Activated CD4-positive, alpha-beta T cell treated with anti-CD3 and anti-CD28 coated beads, Interleukin-2, amount 50 U/mL, for 1 hour (primary cell): ENCODE data around the gene TSPO.

Experiments used
- DNase-seq: peaks from one replicate; pipeline ENCODE4 v3.0.0-alpha.2; 2020

The TSPO gene

DNA sequence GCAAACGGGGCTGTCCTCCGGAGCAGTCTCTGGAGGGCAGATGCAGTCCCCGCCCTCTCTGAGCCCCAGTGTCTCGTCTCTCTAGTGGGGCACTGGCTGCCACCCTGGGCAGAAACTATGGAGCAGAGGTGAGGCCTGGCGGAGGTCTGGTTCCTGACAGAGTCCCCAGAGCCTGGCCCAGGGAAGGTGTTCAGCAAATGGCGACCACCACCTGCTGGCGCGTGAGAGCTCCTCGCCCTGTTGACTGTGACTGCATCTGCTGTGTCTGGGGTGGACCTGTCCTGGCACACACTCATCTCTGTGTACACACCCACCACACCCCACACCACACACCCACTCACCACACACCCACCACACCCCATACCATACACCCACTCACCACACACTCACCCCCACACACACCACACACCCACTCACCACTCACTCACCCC lies 53.9 kb downstream of the TSPO start:
- no peak for DNase-seq

DNA sequence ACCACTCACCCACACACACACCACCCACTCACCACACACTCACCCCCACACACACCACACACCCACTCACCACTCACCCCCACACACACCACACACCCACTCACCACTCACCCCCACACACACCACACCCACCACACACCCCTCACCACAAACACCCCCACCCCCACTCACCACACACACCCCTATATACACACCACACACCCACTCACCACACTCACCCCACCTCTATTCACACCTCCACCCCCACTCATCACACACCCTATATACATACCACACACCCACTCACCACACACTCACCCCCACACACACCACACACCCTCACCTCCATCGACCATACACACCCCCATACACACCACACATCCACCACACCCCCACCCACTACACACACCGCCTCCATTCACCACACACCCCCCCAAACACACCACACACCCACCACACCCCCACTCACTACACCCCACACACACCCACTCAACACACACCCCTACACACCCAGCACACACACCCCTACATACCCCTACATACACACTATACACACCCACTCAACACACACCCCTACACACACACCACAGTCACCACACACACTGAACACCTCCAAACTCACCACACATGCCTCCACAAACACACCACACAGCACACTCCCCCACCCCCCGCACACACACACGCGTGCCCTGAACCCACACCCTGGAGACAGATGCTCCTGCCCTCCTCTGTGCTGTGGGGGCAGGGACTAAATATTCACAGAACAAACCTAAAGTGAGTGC lies 54.6 kb downstream of the TSPO start:
- DNase-seq, result no peak

DNA sequence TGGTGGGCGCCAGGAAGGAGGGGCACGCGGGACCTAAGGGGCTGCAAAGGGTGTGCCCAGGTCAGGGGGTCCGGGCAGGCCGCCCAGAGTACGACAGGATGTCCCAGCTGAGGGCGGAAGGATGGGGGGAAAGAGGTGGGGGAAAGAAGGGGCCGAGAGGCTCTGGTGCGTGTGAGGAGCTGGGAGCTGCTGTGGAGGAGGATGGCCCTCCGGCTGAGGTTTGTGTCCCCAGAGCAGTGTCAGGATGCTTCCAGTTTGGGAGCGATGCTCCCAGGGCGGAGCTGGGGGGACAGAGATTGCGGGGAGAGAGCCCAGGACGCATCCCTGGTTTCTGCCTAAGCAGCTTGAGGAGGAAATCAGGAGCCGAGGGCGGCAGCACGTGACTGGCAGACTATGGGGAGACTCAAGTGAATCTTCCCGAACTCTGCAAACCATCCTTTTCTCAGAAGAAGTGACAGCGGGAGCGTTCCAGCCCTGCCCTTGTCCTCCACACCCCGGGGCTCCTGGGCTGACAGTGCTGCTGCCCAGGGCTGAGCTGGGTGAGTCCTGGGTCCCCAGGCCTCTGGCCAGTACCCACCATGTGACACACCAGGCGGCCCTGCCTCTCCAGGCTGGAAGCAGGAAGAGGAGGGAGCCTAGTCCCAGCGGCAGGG lies 55.3 kb downstream of the TSPO start:
- DNase-seq, result no peak

DNA sequence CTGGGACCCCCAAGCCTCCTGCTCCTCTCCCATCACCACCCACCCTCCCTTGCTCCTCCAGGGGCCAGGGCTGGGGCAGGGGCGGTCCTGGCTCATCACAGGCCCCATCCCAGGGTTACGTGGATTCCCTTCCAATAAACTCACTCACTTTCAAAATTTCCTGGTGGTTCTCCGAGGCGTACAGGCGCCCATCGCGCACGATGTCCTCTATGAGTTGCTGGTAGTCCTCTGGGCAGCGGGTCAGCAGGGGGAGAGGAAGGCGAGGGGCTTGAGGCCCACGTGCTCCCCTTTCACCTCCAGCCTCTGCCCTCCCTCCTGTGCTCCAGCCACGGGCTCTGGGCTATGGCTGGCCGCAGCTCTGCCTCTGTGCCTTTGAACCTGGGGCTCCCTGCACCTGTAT lies 56.0 kb downstream of the TSPO start:
- DNase-seq, result no peak

DNA sequence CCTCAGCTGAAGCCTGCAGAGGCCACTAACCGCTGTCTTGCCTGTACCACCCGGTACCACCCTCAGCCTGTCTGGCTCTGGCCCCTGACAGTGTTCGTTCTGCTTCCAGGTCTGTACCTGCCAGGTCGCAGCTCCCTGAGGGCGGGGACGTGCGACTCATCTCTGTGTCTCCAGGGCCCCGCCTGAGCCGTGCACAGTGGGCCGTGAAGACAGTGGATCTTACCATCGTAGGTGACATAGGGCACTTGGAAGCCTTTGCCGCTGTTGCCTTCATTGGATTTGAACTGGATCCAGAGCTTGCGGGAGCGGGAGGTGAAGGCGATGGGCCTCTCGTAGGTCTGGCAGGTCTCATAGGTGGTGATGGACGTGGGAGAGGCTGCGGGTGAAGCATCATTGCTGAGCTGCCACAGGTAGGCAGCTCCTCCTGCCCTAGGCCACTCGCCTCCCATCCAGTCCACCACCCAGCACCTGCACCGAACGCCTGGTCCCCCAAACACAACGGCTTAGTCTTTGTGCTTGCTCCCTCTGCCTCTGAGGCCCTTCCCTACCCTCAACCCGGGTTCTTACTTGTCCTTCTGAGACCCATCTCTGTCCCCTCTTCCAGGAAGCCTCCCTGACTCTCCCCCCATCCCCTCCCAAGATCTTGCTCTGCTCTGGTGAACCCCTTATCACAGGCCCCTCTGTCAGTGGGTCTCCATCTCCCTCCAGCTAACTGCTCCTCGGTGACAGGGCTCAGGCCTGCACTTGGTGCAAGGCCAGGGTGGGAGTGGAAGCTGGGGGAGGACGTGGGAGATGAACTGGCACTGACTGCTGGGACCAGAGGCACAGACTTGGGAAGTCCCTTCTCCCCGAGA lies 56.7 kb downstream of the TSPO start:
- DNase-seq, result no peak

DNA sequence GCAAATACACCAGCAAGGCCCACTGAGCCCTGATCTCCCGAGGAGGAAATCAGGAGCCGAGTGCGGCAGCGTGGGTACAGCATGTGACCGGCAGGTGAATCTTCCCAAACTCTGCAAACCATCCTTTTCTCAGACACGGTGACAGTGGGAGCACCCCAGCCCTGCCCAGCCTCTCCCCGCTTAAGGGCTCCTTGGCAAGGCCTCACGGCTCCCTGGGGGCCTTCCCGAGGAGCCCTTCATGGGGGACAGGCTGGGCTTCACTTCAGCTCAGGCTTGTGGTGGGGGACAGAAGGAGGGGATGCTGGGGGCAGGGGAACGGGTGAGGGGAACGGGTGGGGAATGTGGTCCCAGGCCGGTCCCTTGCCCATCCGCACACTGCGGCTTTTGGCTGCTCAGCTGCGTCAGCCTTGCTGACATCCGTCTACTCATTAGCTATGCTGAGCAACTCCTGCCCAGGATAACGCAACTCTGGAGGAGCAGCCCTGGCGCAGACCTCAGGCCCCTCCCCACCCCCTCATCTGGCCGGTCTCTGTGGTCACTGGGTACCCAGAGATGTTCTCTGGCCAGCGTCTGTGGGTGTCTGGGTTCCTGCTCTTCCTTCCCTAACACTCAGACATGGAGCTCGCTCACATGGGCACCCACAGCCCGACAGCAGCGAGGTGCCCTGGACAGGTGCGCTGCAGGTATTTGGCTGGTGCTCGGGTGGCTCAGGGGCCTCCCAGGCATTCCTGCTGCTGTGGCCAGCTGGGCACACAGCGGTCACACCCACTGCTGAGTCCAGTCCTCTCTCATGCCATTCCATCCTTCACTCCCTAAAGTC lies 57.6 kb downstream of the TSPO start:
- DNase-seq, result no peak

DNA sequence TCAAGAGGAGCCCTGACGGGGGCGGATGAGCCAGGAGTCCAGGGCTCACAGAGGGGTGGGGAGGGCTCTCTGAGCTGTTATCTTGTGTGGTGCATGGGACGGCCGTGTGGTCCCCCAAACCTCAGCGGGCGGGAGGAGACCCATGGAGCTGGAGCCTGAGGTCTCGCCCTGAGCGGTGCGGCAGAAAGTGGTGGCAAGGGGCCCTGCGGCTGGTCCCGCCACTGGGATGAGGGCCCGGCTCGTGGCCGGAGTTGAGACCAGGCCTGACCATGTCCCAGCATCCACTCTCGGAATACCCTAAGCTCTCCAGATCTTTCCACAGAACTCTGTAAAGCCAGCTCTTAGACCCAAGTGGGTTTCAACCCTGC lies 58.1 kb downstream of the TSPO start:
- DNase-seq, result no peak

DNA sequence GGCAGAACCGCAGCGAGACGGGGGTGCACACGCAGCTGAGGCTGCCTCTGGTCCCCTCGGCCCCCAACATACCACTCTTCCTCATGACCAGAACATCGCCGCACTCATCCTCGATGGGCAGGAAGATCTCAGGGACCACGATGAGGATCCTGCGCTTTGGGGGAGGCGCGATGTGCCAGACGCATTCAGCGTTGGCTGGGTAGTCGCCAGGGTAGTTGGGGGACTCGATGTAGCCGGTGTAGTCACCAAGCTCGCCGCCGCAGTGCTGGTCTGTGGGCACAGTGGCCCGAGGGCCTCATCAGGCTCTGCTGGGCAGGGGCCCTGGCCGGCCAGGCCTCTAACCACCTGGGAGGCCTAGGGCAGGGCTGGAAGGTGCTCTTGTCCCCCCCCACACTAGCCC lies 58.6 kb downstream of the TSPO start:
- no peak for DNase-seq

DNA sequence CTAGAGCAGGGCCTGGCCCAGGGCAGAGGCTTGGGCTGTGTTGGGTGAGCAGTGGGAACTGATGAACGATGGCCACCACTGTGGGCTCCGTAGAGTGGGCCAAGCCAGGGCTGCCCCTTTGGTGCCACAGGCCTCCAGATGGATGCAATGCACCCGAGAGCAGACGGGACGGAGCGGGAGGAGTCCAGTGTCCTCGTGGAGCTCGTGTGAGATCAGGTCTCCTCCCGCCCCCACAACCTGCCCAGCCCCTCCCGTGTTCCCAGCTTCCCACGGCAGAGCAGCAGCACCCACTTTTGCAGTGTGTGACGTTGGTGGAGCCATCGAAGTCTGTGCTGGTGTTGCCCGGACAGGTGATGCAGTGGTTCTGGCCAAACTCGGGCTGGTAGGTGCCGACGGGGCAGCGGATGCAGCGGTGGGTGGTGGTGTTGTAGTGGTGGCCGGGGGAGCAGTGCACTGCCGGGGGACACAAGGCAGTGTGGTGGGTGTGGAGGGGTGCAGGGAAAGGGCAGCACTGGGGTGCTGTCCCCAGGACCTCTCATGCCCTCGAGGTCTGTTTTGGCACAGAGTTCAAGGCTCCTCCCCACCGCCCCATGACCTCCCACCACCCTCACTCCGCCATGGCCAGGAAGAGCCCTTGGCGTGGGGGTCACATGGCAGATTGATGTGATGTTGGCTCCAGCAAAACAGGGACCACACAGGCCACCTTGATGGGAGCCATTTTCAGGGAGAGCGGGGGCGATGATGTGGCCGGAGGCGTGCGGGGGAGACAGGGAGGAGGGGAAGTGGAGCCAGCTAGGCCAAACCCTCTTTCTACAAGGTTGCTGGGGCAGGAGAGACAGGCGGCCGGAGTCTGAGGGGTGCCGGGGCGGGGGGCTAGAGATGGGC lies 59.5 kb downstream of the TSPO start:
- DNase-seq, result no peak

DNA sequence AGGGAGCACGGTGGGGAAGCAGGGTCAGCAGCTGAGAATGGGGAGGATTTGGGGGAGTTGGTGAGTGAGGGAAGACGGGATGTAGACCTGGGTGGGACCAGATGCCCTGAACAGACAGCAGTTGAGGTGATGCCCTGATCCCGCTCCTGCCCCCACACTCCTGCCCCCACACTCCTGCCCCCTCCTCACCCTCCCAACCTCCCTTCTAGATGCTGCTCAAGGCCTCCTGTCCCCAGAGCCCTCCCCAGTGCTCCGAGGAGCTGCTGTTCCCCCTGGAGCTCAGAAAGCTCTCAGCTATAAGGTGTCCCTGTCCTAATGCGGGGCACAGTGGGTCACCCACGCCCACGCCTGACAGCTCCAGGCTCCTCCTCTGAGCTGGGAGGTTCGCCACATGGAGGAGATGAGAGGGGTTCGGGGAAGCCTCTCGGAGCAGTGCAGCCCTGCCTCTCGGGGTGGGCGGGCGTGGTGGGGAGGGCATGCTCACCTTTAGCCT lies 60.6 kb downstream of the TSPO start:
- DNase-seq, result no peak

DNA sequence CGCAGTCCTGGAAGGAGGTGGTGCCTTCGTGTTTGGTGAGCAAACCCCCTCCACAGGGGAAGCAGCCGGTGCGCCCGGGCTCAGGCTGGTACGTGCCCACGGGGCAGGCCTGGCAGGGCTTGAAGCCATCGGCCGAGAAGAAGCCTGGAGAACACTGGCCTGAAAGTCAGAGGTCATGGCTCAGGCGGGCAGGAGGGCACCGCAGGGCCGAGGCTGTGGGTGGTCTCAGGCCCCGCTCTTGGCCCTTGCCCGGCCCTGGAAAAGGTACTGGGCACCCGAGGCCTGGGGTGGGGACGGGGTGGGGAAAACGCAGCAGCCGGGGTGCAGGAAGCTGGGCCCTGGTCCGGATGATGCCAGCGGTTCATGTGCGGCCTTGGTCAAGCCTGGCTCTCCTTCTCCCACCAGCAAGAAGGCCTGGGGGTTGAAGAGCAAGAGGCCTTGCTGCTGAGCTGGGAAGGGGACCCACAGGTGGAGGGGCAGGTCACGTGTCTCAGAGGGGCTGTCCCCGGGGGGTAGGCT lies 61.1 kb downstream of the TSPO start:
- no peak for DNase-seq
